SK-N-SH (cell line): ENCODE measurements around the gene MDK. TPM values are rescaled to one million over a fixed set of nuclear protein-coding genes. Genes with fewer than 3 reads are reported as not detected.

ENCODE experiments used
- CTCF ChIA-PET: fragments of 300-600, 350-600 bp; formaldehyde crosslinking; extraction: SDS; loops from one replicate; lab custom pipeline; 2021; lab: Yijun Ruan, JAX
- POLR2A ChIA-PET: fragments of 350-600 bp; sonication (Branson Sonifier 250); formaldehyde crosslinking; extraction: SDS; loops from one replicate; lab custom pipeline; 2020; ENCODE audit warnings: antibody characterized with exemption, inconsistent platforms; lab: Yijun Ruan, JAX
- DNase-seq: peaks from one replicate; pipeline ENCODE4 v3.0.0; 2012
- H2AFZ ChIP-seq: fragments of 200-600 bp; sonication (generic); 2 replicates; pipeline ENCODE4 v1.8.1; 2016; ENCODE audit warnings: antibody characterized with exemption, mild to moderate bottlenecking, low read depth
- H3F3A ChIP-seq: fragments of 200-600 bp; sonication (generic); replicated peaks from 2 replicates; pipeline ENCODE3; 2016; ENCODE audit warnings: antibody characterized with exemption, mild to moderate bottlenecking; ENCODE audit not compliant: insufficient read depth
- H3K27ac ChIP-seq, 2 experiments: fragments of 200-500 bp in 1 of 2; fragments of 200-600 bp in 1 of 2; sonication (Bioruptor generic) in 1 of 2; sonication (generic), shearing (Covaris generic) in 1 of 2; 2 replicates each; pipeline versions ENCODE4 v1.5.1 to v1.6.1; 2014 to 2016; ENCODE audit warnings: low read depth in 2 of 2, inconsistent platforms in 1 of 2, low read length in 1 of 2, mild to moderate bottlenecking in 1 of 2, mixed read lengths in 1 of 2
- H3K27me3 ChIP-seq: fragments of 200-600 bp; sonication (generic), shearing (Covaris generic); 2 replicates; pipeline ENCODE4 v1.6.1; 2016; ENCODE audit warnings: mixed run types; ENCODE audit not compliant: insufficient read depth
- H3K36me3 ChIP-seq, 2 experiments: fragments of 200-500 bp in 1 of 2; fragments of 200-600 bp in 1 of 2; sonication (Bioruptor generic) in 1 of 2; sonication (generic) in 1 of 2; replicated peaks in 1 of 2; 2 replicates each; pipeline versions ENCODE3 to v1.5.1; 2014 to 2016; ENCODE audit warnings: low read length in 1 of 2, mild to moderate bottlenecking in 1 of 2; ENCODE audit not compliant: insufficient read depth in 2 of 2, control insufficient read depth in 1 of 2
- H3K4me1 ChIP-seq, 2 experiments: fragments of 200-500 bp in 1 of 2; fragments of 200-600 bp in 1 of 2; sonication (Bioruptor generic) in 1 of 2; sonication (generic), shearing (Covaris generic) in 1 of 2; 2 replicates each; pipeline versions ENCODE4 v1.5.1 to v1.6.1; 2014 to 2016; ENCODE audit warnings: low read depth in 1 of 2, low read length in 1 of 2, mixed run types in 1 of 2; ENCODE audit not compliant: insufficient read depth in 2 of 2, control insufficient read depth in 1 of 2
- H3K4me2 ChIP-seq: fragments of 200-600 bp; sonication (generic), shearing (Covaris generic); 2 replicates; pipeline ENCODE4 v1.6.1; 2017; ENCODE audit warnings: mixed run types
- H3K4me3 ChIP-seq, 2 experiments: fragments of 200-500 bp in 1 of 2; fragments of 200-600 bp in 1 of 2; sonication (Bioruptor generic) in 1 of 2; sonication (generic), shearing (Covaris generic) in 1 of 2; 2 replicates each; pipeline versions ENCODE4 v1.5.1 to v1.8.1; 2014 to 2016; ENCODE audit warnings: low read depth in 2 of 2, inconsistent platforms in 1 of 2, low read length in 1 of 2, mild to moderate bottlenecking in 1 of 2, mixed read lengths in 1 of 2, moderate library complexity in 1 of 2
- H3K79me2 ChIP-seq: fragments of 200-600 bp; sonication (generic); 2 replicates; pipeline ENCODE4 v1.8.1; 2017; ENCODE audit warnings: mild to moderate bottlenecking; ENCODE audit not compliant: insufficient read depth
- H3K9ac ChIP-seq: fragments of 200-600 bp; sonication (generic); 2 replicates; pipeline ENCODE4 v1.6.1; 2017; ENCODE audit warnings: mixed run types
- H3K9me2 ChIP-seq: fragments of 200-600 bp; sonication (generic); 2 replicates; pipeline ENCODE4 v1.6.1; 2017; ENCODE audit warnings: mixed run types
- H3K9me3 ChIP-seq: fragments of 200-600 bp; sonication (generic); 2 replicates; pipeline ENCODE4 v1.6.1; 2017; ENCODE audit warnings: mixed run types, mild to moderate bottlenecking, moderate library complexity
- H4K20me1 ChIP-seq: fragments of 200-600 bp; sonication (generic); 2 replicates; pipeline ENCODE4 v1.6.1; 2017; ENCODE audit warnings: mild to moderate bottlenecking, mixed run types; ENCODE audit not compliant: insufficient read depth
- ELF1 ChIP-seq: IDR thresholded peaks from 2 replicates; pipeline ENCODE4 v1.4.0; 2012
- EP300 ChIP-seq, 2 experiments: IDR thresholded peaks; 2 replicates each; pipeline versions ENCODE4 v1.4.0 to v1.6.1; 2012; ENCODE audit warnings: borderline replicate concordance in 1 of 2, low read depth in 1 of 2, low read length in 1 of 2
- EZH2phosphoT487 ChIP-seq: fragments of 200-600 bp; sonication (generic); IDR thresholded peaks from 2 replicates; pipeline ENCODE4 v1.6.1; 2017; ENCODE audit warnings: low read depth, mixed run types, mild to moderate bottlenecking, antibody characterized with exemption, moderate library complexity, borderline replicate concordance
- FOSL2 ChIP-seq: IDR thresholded peaks from 2 replicates; pipeline ENCODE4 v1.4.0; 2012; ENCODE audit warnings: low read depth, mild to moderate bottlenecking, moderate library complexity, borderline replicate concordance
- FOXJ3 ChIP-seq: sonication (generic); formaldehyde crosslinking; IDR thresholded peaks from 2 replicates; pipeline ENCODE4 v1.5.1; 2020; ENCODE audit warnings: mild to moderate bottlenecking, missing genetic modification reagents
- FOXM1 ChIP-seq: IDR thresholded peaks from 2 replicates; pipeline ENCODE4 v1.4.0; 2012; ENCODE audit warnings: low read depth, mild to moderate bottlenecking
- GATA2 ChIP-seq: sonication (generic); formaldehyde crosslinking; IDR thresholded peaks from 2 replicates; pipeline ENCODE4 v1.5.0; 2020; ENCODE audit warnings: mild to moderate bottlenecking, missing genetic modification reagents
- JUND ChIP-seq: IDR thresholded peaks from 2 replicates; pipeline ENCODE4 v1.4.0; 2012
- MEF2A ChIP-seq: IDR thresholded peaks from 2 replicates; pipeline ENCODE4 v1.4.0; 2012; ENCODE audit warnings: low read depth, borderline replicate concordance
- MXI1 ChIP-seq: IDR thresholded peaks from 2 replicates; pipeline ENCODE4 v1.6.1; 2012; ENCODE audit warnings: mild to moderate bottlenecking, low read depth, low read length, improper control_type of control experiment
- NFIC ChIP-seq: IDR thresholded peaks from 2 replicates; pipeline ENCODE4 v1.4.0; 2012; ENCODE audit warnings: borderline replicate concordance
- POLR2AphosphoS5 ChIP-seq: IDR thresholded peaks from 2 replicates; pipeline ENCODE4 v1.6.1; 2012; ENCODE audit warnings: low read depth, low read length
- RCOR1 ChIP-seq: fragments of 150-350 bp; IDR thresholded peaks from 2 replicates; pipeline ENCODE4 v1.6.1; 2017; ENCODE audit warnings: antibody characterized with exemption, low read length
- RXRA ChIP-seq: IDR thresholded peaks from 2 replicates; pipeline ENCODE4 v1.4.0; 2012; ENCODE audit warnings: low read depth, mild to moderate bottlenecking, borderline replicate concordance
- SMC3 ChIP-seq: IDR thresholded peaks from 2 replicates; pipeline ENCODE4 v1.6.1; 2012; ENCODE audit warnings: low read depth, low read length, improper control_type of control experiment
- TAF1 ChIP-seq: IDR thresholded peaks from 2 replicates; pipeline ENCODE4 v1.6.1; 2012; ENCODE audit warnings: low read depth, mild to moderate bottlenecking, low read length, moderate library complexity, borderline replicate concordance
- WGBS: methylation state at CpG from one replicate; pipeline ENCODE4 v1.1.6; 2017; ENCODE audit warnings: low lambda C conversion rate; 5-methylcytosine and 5-hydroxymethylcytosine counted together
- polyA plus RNA-seq, 3 experiments: library from polyadenylated mRNA; depleted of rRNA; stranded (reverse); fragments of >200 nt; gene quantifications; 2 replicates each; pipeline ENCODE4 v1.2.3, GENCODE V29; 2012
- TF ChIP-seq, protein P1 (sequence below): fragments of 150-350 bp; IDR thresholded peaks from 2 replicates; pipeline ENCODE4 v1.6.1; 2017; ENCODE audit warnings: antibody characterized with exemption, low read length, low read depth, borderline replicate concordance
- TF ChIP-seq, protein P2 (sequence below): fragments of 200-600 bp; sonication (generic); IDR thresholded peaks from 2 replicates; pipeline ENCODE4 v1.6.1; 2017; ENCODE audit warnings: antibody characterized with exemption, mild to moderate bottlenecking, moderate library complexity
- TF ChIP-seq, protein P3 (sequence below): IDR thresholded peaks from 2 replicates; pipeline ENCODE4 v1.4.0; 2012; ENCODE audit warnings: low read depth

MDK gene
- polyA plus RNA-seq, 1 of the 3 experiments (the other 2 are of a cell fraction), result 2,395 TPM

DNA sequence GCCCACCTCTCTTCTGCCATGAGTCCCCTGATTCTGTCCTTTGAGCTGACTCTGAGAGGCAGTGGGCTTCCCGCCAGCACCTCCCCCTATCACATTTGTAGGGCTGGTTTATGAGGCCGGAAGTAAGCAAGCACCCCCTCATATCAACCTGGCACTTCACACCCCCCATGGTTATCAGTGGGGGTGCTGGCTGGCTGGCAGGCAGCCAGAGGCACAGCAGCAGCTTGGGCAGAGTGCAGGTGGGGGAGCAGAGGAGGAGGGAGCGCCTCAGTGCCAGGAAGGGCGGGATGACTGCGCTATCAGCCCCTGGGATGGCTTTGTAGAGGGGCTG, 33.0 kb downstream of the MDK start:
- no peaks in the 10 kb centered on the region for H3K79me2 ChIP-seq
- no peak overlapping the region for H3K4me2 ChIP-seq
- WGBS, result 100% methylated on average over 5 of the region's 5 CpGs
- no peaks in the 10 kb centered on the region for H3K27me3 ChIP-seq
- no peaks in the 10 kb centered on the region for H3F3A ChIP-seq
- H3K9me2 ChIP-seq, result no peaks in the 10 kb centered on the region
- H3K4me1 ChIP-seq, result peaks cover 3 to 10% of the 10 kb centered on the region in 2 experiments; a peak in 2 of 4 replicates
- H3K36me3 ChIP-seq, result peaks cover 11 to 35% of the 10 kb centered on the region in 2 experiments
- H3K4me3 ChIP-seq, result no peak overlapping the region
- ChIA-PET CTCF (interaction anchor here (0.9 to 3.4 kb wide), 5 partner anchors 22 to 115 kb away, joined by 4 to 12 read pairs (median 6); partner anchors contain the start of gene CHRM4), POLR2A (no interaction called here)
- no peak for DNase-seq
- no peak overlapping the region for H2AFZ ChIP-seq
- H3K27ac ChIP-seq, result no peak overlapping the region
- H4K20me1 ChIP-seq, result no peaks in the 10 kb centered on the region
- H3K9me3 ChIP-seq, result no peaks in the 10 kb centered on the region
- TF ChIP-seq FOXJ3 (CRISPR knock-in tag), result no peak
- no peak overlapping the region for H3K9ac ChIP-seq

DNA sequence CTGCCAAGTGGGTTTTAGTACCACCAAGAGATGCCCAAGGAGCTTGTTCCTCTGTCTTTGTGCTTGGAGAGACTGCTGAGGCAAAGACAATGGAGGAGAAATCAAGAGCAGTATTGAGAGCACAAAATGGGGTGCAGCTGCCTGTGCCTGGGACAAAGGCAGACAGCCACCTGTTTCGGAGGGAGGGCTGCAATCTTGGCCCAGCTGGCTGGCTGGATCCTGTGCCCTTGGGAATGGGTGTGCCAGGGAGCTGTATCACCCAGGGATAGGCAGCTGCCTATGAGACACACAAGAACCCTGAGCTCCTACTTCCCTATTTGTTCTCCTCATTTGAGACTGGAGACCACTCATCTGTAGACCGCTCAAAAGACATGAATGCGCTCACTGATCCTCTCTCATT, 33.4 kb downstream of the MDK start:
- no peaks in the 10 kb centered on the region for H3K9me2 ChIP-seq
- WGBS, result 50% methylated on average over 2 of the region's 3 CpGs

DNA sequence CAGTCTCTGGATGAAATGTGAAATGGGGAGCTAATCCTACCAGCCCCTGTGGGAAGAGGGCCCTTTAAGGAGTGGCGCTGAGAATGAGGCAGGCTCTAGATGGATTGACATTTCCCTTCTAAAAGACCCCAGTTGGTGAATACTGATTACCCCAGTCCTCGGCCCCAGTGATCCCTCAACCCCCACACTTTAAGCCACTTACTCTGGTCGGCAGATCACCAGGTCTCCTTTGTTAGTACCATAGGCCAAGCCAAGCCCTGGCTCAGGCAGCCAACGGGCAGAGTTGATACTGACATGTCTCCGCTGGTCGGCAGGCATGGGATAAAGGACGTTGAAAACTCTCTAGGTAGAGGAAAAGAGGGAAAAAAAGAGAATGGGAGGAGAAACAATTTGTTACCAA, 36.2 kb downstream of the MDK start:
- Histone ChIP-seq H3K27me3 (no peaks in the 10 kb centered on the region), H3K9ac (no peak overlapping the region), H3K4me2 (no peak overlapping the region), H4K20me1 (no peaks in the 10 kb centered on the region), H2AFZ (no peak overlapping the region), H3K9me3 (no peaks in the 10 kb centered on the region), H3K27ac (no peak overlapping the region), H3K79me2 (no peaks in the 10 kb centered on the region), H3K4me1 (peaks cover 3 to 10% of the 10 kb centered on the region in 2 experiments; a peak in 2 of 4 replicates), H3F3A (no peaks in the 10 kb centered on the region), H3K4me3 (no peak overlapping the region), H3K36me3 (peaks cover 11 to 45% of the 10 kb centered on the region in 2 experiments), H3K9me2 (no peaks in the 10 kb centered on the region)
- DNase-seq, result no peak
- WGBS, result 95% methylated on average over 7 of the region's 7 CpGs
- ChIA-PET CTCF (interaction anchor here (2.0 kb wide), 1 partner anchor 28 kb away, joined by 9 read pairs; no protein-coding TSS in a partner anchor), POLR2A (interaction anchor here (0.6 kb wide), 1 partner anchor 9 kb away, joined by 3 read pairs; no protein-coding TSS in a partner anchor)
- TF ChIP-seq TAF1 (no peak), EZH2phosphoT487 (no peak), MEF2A (no peak), RCOR1 (no peak), JUND (no peak), ELF1 (no peak), SMC3 (no peak), FOXM1 (no peak), EP300 (IDR thresholded peaks at IDR 0.05; ENCODE audit: borderline replicate concordance in 1 of 2, low read depth in 1 of 2, low read length in 1 of 2) (no peak), GATA2 (no peak), RXRA (no peak), MXI1 (no peak)
- TF ChIP-seq, protein P1, sequence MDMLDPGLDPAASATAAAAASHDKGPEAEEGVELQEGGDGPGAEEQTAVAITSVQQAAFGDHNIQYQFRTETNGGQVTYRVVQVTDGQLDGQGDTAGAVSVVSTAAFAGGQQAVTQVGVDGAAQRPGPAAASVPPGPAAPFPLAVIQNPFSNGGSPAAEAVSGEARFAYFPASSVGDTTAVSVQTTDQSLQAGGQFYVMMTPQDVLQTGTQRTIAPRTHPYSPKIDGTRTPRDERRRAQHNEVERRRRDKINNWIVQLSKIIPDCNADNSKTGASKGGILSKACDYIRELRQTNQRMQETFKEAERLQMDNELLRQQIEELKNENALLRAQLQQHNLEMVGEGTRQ, result no peak
- TF ChIP-seq, protein P2, sequence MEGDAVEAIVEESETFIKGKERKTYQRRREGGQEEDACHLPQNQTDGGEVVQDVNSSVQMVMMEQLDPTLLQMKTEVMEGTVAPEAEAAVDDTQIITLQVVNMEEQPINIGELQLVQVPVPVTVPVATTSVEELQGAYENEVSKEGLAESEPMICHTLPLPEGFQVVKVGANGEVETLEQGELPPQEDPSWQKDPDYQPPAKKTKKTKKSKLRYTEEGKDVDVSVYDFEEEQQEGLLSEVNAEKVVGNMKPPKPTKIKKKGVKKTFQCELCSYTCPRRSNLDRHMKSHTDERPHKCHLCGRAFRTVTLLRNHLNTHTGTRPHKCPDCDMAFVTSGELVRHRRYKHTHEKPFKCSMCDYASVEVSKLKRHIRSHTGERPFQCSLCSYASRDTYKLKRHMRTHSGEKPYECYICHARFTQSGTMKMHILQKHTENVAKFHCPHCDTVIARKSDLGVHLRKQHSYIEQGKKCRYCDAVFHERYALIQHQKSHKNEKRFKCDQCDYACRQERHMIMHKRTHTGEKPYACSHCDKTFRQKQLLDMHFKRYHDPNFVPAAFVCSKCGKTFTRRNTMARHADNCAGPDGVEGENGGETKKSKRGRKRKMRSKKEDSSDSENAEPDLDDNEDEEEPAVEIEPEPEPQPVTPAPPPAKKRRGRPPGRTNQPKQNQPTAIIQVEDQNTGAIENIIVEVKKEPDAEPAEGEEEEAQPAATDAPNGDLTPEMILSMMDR, result no peak

More for the DNA sequence above, 33.4 kb downstream of the MDK start:
- H3K4me3 ChIP-seq, result no peak overlapping the region
- no peaks in the 10 kb centered on the region for H3K27me3 ChIP-seq
- H3K4me2 ChIP-seq, result no peak overlapping the region
- ChIA-PET POLR2A (no interaction called here), CTCF (interaction anchor here (0.9 to 2.7 kb wide), 4 partner anchors 23 to 114 kb away, joined by 4 to 8 read pairs (median 6); partner anchors contain the start of gene CHRM4)
- no peak for DNase-seq
- H3K4me1 ChIP-seq, result peaks cover 3 to 10% of the 10 kb centered on the region in 2 experiments; a peak in 2 of 4 replicates
- H3K9ac ChIP-seq, result no peak overlapping the region
- TF ChIP-seq POLR2AphosphoS5 (no peak), JUND (no peak), FOSL2 (no peak), TAF1 (no peak), SMC3 (no peak), NFIC (no peak)
- TF ChIP-seq, protein P3, sequence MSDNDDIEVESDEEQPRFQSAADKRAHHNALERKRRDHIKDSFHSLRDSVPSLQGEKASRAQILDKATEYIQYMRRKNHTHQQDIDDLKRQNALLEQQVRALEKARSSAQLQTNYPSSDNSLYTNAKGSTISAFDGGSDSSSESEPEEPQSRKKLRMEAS, result no peak
- no peaks in the 10 kb centered on the region for H3K79me2 ChIP-seq
- no peaks in the 10 kb centered on the region for H4K20me1 ChIP-seq
- no peak overlapping the region for H3K27ac ChIP-seq
- peaks cover 11 to 32% of the 10 kb centered on the region in 2 experiments for H3K36me3 ChIP-seq
- H3K9me3 ChIP-seq, result no peaks in the 10 kb centered on the region
- no peak overlapping the region for H2AFZ ChIP-seq
- no peaks in the 10 kb centered on the region for H3F3A ChIP-seq
